ENCODE results near the gene MASP2. TPM values are rescaled to one million over a fixed set of nuclear protein-coding genes. Genes with fewer than 3 reads are reported as not detected.

Gene MASP2
- total RNA-seq, 1 donor from 2014 or later = 0.14 TPM

- Mint-ChIP-seq H3K27me3 (peaks cover 24% of the 10 kb centered on the region), H3K9me3 (no peaks in the 10 kb centered on the region), H3K4me3 (no peak overlapping the region), H3K4me1 (no peaks in the 10 kb centered on the region), H3K36me3 (ENCODE audit: low read depth) (no peaks in the 10 kb centered on the region), H3K27ac (no peak overlapping the region)
- no peak for DNase-seq
- intact Hi-C loops (cut with micrococcal nuclease) = no loop called here
Observed at GRCh38 chr1:10979483-10979920, 67.5 kb downstream of the MASP2 start.

GRCh38 chr1:10978719-10979118 lies 68.3 kb downstream of the MASP2 start:
- H3K4me1 Mint-ChIP-seq = no peaks in the 10 kb centered on the region
- peaks cover 24% of the 10 kb centered on the region for H3K27me3 Mint-ChIP-seq
- intact Hi-C loops (cut with micrococcal nuclease) = no loop called here
- H3K36me3 Mint-ChIP-seq (ENCODE audit: low read depth) = no peaks in the 10 kb centered on the region
- H3K4me3 Mint-ChIP-seq = no peak overlapping the region
- no peaks in the 10 kb centered on the region for H3K9me3 Mint-ChIP-seq
- H3K27ac Mint-ChIP-seq = no peak overlapping the region
- no peak for DNase-seq

Other genes starting within 250 kb of the MASP2 start
- 211 and 224 TPM in 2 replicates for gene TARDBP, start 34.6 kb downstream of the MASP2 start, total RNA-seq
- gene SRM, start 12.8 kb upstream of the MASP2 start, total RNA-seq = 334 and 346 TPM in 2 replicates
- gene EXOSC10, start 52.6 kb upstream of the MASP2 start, total RNA-seq = 93.0 and 98.1 TPM in 2 replicates
- gene ANGPTL7, start 142.1 kb upstream of the MASP2 start, total RNA-seq = not detected in 2 replicates
- gene MTOR, start 215.3 kb upstream of the MASP2 start, total RNA-seq = 48.1 and 54.4 TPM in 2 replicates
- 32.4 and 32.5 TPM in 2 replicates for gene UBIAD1, start 226.0 kb upstream of the MASP2 start, total RNA-seq

Data from activated CD4-positive, alpha-beta T cell treated with anti-CD3 and anti-CD28 coated beads, Interleukin-2, amount 10 ng/mL, durations not matched to agents 24 days and 14 days (primary cell).